SK-N-SH (cell line): ENCODE data around the gene SFSWAP.

ENCODE experiments used
- CHD2 ChIP-seq: fragments of 150-350 bp; IDR thresholded peaks from 2 replicates; pipeline ENCODE4 v1.6.1; 2018; ENCODE audit warnings: low read length; ENCODE audit not compliant: partially characterized antibody
- NFIC ChIP-seq: IDR thresholded peaks from 2 replicates; pipeline ENCODE4 v1.4.0; 2012; ENCODE audit warnings: borderline replicate concordance
- POLR2AphosphoS5 ChIP-seq: IDR thresholded peaks from 2 replicates; pipeline ENCODE4 v1.6.1; 2012; ENCODE audit warnings: low read depth, low read length
- TF ChIP-seq, protein P1 (sequence below): fragments of 200-600 bp; sonication (generic); IDR thresholded peaks from 2 replicates; pipeline ENCODE4 v1.6.1; 2017; ENCODE audit warnings: antibody characterized with exemption, mild to moderate bottlenecking, moderate library complexity
- TF ChIP-seq, protein P2 (sequence below): IDR thresholded peaks from 2 replicates; pipeline ENCODE4 v1.4.0; 2012; ENCODE audit warnings: low read depth

DNA sequence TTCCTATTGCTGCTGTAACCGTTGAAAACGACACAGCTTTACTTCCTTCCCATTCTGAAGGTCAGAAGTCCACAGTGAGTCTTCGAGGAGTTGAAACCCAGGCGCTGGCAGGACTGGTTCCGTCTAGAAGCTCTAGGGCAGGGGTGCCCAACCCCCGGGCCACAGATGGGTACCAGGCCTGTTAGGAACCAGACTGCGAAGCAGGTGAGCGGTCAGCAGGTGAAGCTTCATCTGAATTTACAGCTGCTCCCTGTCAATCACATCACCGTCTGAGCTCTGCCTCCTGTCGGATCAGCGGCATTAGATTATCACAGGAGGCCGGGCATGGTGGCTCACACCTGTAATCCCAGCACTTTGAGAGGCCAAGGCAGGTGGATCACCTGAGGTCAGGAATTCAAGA is 12.6 kb upstream of the SFSWAP start:
- TF ChIP-seq, protein P1, sequence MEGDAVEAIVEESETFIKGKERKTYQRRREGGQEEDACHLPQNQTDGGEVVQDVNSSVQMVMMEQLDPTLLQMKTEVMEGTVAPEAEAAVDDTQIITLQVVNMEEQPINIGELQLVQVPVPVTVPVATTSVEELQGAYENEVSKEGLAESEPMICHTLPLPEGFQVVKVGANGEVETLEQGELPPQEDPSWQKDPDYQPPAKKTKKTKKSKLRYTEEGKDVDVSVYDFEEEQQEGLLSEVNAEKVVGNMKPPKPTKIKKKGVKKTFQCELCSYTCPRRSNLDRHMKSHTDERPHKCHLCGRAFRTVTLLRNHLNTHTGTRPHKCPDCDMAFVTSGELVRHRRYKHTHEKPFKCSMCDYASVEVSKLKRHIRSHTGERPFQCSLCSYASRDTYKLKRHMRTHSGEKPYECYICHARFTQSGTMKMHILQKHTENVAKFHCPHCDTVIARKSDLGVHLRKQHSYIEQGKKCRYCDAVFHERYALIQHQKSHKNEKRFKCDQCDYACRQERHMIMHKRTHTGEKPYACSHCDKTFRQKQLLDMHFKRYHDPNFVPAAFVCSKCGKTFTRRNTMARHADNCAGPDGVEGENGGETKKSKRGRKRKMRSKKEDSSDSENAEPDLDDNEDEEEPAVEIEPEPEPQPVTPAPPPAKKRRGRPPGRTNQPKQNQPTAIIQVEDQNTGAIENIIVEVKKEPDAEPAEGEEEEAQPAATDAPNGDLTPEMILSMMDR = no peak
- TF ChIP-seq POLR2AphosphoS5 (no peak), NFIC (no peak), CHD2 (no peak)
- TF ChIP-seq, protein P2, sequence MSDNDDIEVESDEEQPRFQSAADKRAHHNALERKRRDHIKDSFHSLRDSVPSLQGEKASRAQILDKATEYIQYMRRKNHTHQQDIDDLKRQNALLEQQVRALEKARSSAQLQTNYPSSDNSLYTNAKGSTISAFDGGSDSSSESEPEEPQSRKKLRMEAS = no peak
